Endodermal cell (in vitro differentiated cells): Measurements from ENCODE around the gene SOCS3. TPM values are rescaled to one million over a fixed set of nuclear protein-coding genes. Genes with fewer than 3 reads are reported as not detected.

ENCODE experiments used
- DNase-seq: peaks from one replicate; pipeline ENCODE4 v3.0.0-alpha.2; 2017
- H3K27ac ChIP-seq: 2 replicates; pipeline ENCODE4 v1.5.1; 2013; ENCODE audit warnings: mild to moderate bottlenecking, low read depth, low read length, moderate library complexity
- H3K27me3 ChIP-seq: 2 replicates; pipeline ENCODE4 v1.6.1; 2013; ENCODE audit warnings: mild to moderate bottlenecking, low read length, moderate library complexity; ENCODE audit not compliant: insufficient read depth, control insufficient read depth, poor library complexity, severe bottlenecking
- H3K36me3 ChIP-seq: 2 replicates; pipeline ENCODE4 v1.7.0; 2013; ENCODE audit warnings: mild to moderate bottlenecking, low read length, moderate library complexity; ENCODE audit not compliant: control insufficient read depth, insufficient read depth
- H3K4me1 ChIP-seq: one replicate; pipeline ENCODE4 v1.7.0; 2013; ENCODE audit warnings: low read length; ENCODE audit not compliant: control insufficient read depth, insufficient read depth
- H3K4me3 ChIP-seq: 2 replicates; pipeline ENCODE4 v1.5.1; 2013; ENCODE audit warnings: mild to moderate bottlenecking, low read length, moderate library complexity
- H3K9ac ChIP-seq: 2 replicates; pipeline ENCODE4 v1.6.1; 2013; ENCODE audit warnings: mild to moderate bottlenecking, low read length, moderate library complexity; ENCODE audit not compliant: poor library complexity, severe bottlenecking; ENCODE audit errors: extremely low read depth
- H3K9me3 ChIP-seq: 2 replicates; pipeline ENCODE4 v1.6.1; 2013; ENCODE audit warnings: mild to moderate bottlenecking, low read length, moderate library complexity; ENCODE audit not compliant: control insufficient read depth
- H3K27ac Mint-ChIP-seq: 2 replicates; pipeline ENCODE4 v1.8.0; 2020; ENCODE audit warnings: mixed read lengths
- H3K27me3 Mint-ChIP-seq: 2 replicates; pipeline ENCODE4 v1.8.0; 2021; ENCODE audit warnings: mild to moderate bottlenecking, mixed read lengths; ENCODE audit not compliant: insufficient read depth
- H3K36me3 Mint-ChIP-seq: 2 replicates; pipeline ENCODE4 v1.8.0; 2020; ENCODE audit warnings: low read depth, mixed read lengths
- H3K4me1 Mint-ChIP-seq: 2 replicates; pipeline ENCODE4 v1.8.0; 2020; ENCODE audit warnings: mixed read lengths
- H3K4me3 Mint-ChIP-seq: 2 replicates; pipeline ENCODE4 v1.8.0; 2020; ENCODE audit warnings: mild to moderate bottlenecking, moderate library complexity, mixed read lengths
- H3K9me3 Mint-ChIP-seq: 2 replicates; pipeline ENCODE4 v1.8.0; 2020; ENCODE audit warnings: mild to moderate bottlenecking, mixed read lengths
- CTCF ChIP-seq: fragments of 200-600 bp; sonication (generic); conservative IDR thresholded peaks from 2 replicates; pipeline ENCODE4 v1.5.0; 2021; ENCODE audit warnings: antibody characterized with exemption, mild to moderate bottlenecking
- WGBS, 2 experiments: methylation state at CpG; one replicate each; pipeline versions ENCODE4 v1.1.5 to v1.1.7; 2013; ENCODE audit warnings: missing lambda C conversion rate in 2 of 2, mixed read lengths in 1 of 2; ENCODE audit not compliant: insufficient coverage in 1 of 2, insufficient read length in 1 of 2; 5-methylcytosine and 5-hydroxymethylcytosine counted together
- total RNA-seq, 2 donors: library from RNA; stranded (reverse); fragmentation: NEBNext Ultra II Directional in 1 of 2; extraction: Animal tissue kit (Norgen Biotek cat#: 25700) in 1 of 2; gene quantifications; 2 replicates in 1 of 2; 3 replicates in 1 of 2; pipeline ENCODE4 v1.2.1, GENCODE V29; 2021

SOCS3 gene
- total RNA-seq, 2 donors from 2014 or later, result 54.2 to 75.3 TPM

- Histone ChIP-seq H3K27me3 (no peaks in the 10 kb centered on the region), H3K4me1 (peaks cover 10% of the 10 kb centered on the region), H3K4me3 (peak overlapping the region; percentile 85), H3K27ac (peak overlapping the region; percentile 87), H3K9me3 (no peaks in the 10 kb centered on the region), H3K9ac (peak overlapping the region; percentile 73), H3K36me3 (peaks cover 32% of the 10 kb centered on the region)
- Mint-ChIP-seq H3K4me3 (peak overlapping the region; percentile 83), H3K4me1 (peaks cover 59% of the 10 kb centered on the region), H3K27me3 (peaks cover 8% of the 10 kb centered on the region), H3K36me3 (peaks cover 29% of the 10 kb centered on the region), H3K27ac (peak overlapping the region; percentile 93), H3K9me3 (no peaks in the 10 kb centered on the region)
- peak; percentile 97 for TF ChIP-seq CTCF
- WGBS, 2 experiments, result 1% methylated on average over 27 to 49 of the region's 49 CpGs
- peak; percentile 100 for DNase-seq
Measured at GRCh38 chr17:78360371-78361224, 721 bp upstream of the SOCS3 start.

- peak overlapping the region; percentile 84 for H3K9ac ChIP-seq
- H3K27ac ChIP-seq, result peak overlapping the region; percentile 77
- 0% methylated on average over 18 to 70 of the region's 70 CpGs for WGBS, 2 experiments
- Mint-ChIP-seq H3K36me3 (peaks cover 32% of the 10 kb centered on the region), H3K27me3 (peaks cover 8% of the 10 kb centered on the region), H3K9me3 (no peaks in the 10 kb centered on the region), H3K4me1 (peaks cover 55% of the 10 kb centered on the region), H3K4me3 (peak overlapping the region; percentile 83), H3K27ac (peak overlapping the region; percentile 80)
- peaks cover 43% of the 10 kb centered on the region for H3K36me3 ChIP-seq
- peak overlapping the region; percentile 94 for H3K4me3 ChIP-seq
- H3K9me3 ChIP-seq, result no peaks in the 10 kb centered on the region
- no peaks in the 10 kb centered on the region for H3K27me3 ChIP-seq
- TF ChIP-seq CTCF, result no peak
- H3K4me1 ChIP-seq, result peaks cover 4% of the 10 kb centered on the region
- DNase-seq, result no peak
Measured at GRCh38 chr17:78359321-78359996, 418 bp downstream of the SOCS3 start.

GRCh38 chr17:78358538-78359320 is 1.1 kb downstream of the SOCS3 start:
- peaks cover 6% of the 10 kb centered on the region for H3K4me1 ChIP-seq
- H3K27me3 Mint-ChIP-seq, result peaks cover 8% of the 10 kb centered on the region
- H3K36me3 ChIP-seq, result peaks cover 43% of the 10 kb centered on the region
- H3K9ac ChIP-seq, result peak overlapping the region; percentile 84
- no peak overlapping the region for H3K27ac ChIP-seq
- TF ChIP-seq CTCF, result no peak
- H3K27ac Mint-ChIP-seq, result no peak overlapping the region
- no peaks in the 10 kb centered on the region for H3K9me3 Mint-ChIP-seq
- H3K4me3 ChIP-seq, result peak overlapping the region; percentile 94
- WGBS, 2 experiments, result 4 to 5% methylated on average over 42 to 72 of the region's 72 CpGs
- H3K9me3 ChIP-seq, result no peaks in the 10 kb centered on the region
- H3K4me3 Mint-ChIP-seq, result peak overlapping the region; percentile 83
- H3K36me3 Mint-ChIP-seq, result peaks cover 32% of the 10 kb centered on the region
- no peaks in the 10 kb centered on the region for H3K27me3 ChIP-seq
- peak; percentile 81 for DNase-seq
- H3K4me1 Mint-ChIP-seq, result peaks cover 56% of the 10 kb centered on the region
